Measurements from ENCODE around the gene VPS39. TPM values are rescaled to one million over a fixed set of nuclear protein-coding genes. Genes with fewer than 3 reads are reported as not detected.

VPS39 gene
- total RNA-seq, 1 donor from 2014 or later: 58.0 TPM

DNA sequence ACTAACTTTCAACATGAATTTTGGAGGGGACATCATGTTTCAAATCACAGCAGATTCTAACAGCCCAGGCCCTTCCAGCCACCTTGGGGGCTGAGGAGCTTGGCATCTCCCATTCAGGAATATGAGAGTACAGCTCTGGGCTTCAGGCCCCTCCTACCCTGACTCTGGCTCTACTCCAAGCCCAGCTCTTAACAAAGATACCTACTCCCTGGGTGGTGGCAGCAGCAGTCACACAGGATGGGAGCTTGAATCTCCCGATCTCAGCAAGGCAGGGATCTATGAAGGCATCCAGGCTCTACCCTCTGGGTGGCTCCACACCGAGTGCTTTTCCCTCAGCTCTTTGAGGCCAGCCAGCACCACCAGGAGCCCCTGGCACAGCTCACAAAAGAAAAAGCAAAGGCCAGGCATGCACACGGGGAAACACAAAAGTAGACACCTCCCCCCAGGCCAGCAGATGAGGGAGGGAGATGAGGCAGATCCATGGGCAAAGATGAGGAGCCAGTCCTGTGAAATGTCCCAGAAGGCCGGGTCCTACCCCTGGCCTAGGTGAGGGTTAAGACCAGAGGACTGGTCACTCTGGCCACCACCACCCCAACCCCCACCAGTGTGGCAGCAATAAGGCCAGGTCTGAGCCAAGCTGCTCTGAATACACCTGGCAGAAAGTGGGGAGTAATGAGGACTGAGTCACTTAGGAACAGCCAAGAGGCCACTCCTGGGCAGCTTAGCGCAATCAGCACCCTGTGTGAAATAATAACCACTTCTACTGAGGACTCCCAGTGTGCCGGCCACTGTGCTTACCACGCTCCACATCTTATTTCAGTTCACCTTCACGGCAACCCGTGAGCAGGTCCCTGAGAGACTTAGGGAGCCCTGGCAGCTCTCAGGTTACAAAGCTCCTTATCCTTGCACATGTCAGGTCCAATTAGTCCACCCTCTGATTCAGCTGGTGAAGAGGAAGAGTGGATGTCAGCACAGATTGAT, 76.0 kb downstream of the VPS39 start:
- Mint-ChIP-seq H3K9me3 (no peaks in the 10 kb centered on the region), H3K36me3 (ENCODE audit: low read depth) (no peaks in the 10 kb centered on the region), H3K27ac (no peak overlapping the region), H3K4me1 (peaks cover 2% of the 10 kb centered on the region), H3K4me3 (no peak overlapping the region), H3K27me3 (peaks cover 25% of the 10 kb centered on the region)
- no peak for DNase-seq
- intact Hi-C loops (cut with micrococcal nuclease): no loop called here

DNA sequence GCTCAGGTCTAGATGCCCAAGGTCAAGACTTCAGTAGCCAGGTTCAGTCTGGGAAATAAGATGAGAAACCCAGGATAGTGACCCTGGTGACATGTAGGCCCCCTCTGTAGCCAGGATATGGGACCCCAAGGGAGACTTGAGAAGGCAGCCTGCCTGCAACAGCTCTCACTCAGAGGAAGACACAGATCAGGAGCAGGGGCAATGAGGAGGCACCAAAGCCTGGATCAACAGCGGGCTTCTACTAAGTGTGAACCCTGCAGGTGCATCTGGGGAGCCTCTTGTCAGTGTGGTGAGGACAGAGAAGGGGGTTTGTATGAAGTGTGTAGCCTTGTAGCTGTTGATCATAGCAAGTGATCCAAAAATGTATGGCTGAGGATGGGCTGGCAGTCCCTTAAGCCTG, 77.1 kb downstream of the VPS39 start:
- intact Hi-C loops (cut with micrococcal nuclease): no loop called here
- Mint-ChIP-seq H3K27ac (no peak overlapping the region), H3K4me1 (peaks cover 2% of the 10 kb centered on the region), H3K27me3 (peaks cover 25% of the 10 kb centered on the region), H3K36me3 (ENCODE audit: low read depth) (no peaks in the 10 kb centered on the region), H3K4me3 (no peak overlapping the region), H3K9me3 (no peaks in the 10 kb centered on the region)
- DNase-seq: no peak

DNA sequence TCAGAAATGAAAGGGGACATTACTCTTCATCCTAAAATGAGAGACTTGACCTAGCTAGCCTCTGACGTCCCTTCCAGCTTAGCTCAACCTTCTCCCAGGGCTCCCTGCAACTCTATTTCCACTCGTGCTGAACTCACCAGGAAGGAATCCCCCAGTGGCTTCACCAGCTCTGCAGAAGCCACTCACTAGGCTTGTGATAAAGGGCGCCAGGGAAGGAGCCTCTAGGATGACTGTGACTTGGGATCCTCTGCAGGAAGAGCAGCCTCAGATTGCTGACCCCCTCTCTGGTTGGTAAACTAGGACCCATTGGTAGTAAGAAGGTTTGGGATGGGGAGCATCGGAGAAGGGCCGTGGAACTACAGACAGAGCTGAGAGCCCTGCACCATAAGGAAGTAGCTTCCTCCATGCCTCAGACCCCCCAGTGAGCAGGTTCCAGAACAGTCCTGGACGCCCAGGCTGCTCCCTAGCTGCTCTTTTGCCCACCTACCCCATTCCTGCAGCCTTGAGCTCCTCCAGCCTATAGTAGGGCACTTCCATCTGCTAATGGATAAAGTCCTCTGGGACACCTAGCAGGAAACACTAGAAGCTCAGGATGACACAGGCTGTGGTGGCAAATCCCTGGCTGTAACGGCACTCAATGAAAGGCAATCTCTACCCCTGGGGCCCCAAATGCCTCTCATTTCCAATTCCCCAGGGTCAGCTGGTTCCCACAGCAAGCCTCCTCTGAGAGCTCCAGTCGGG, 77.7 kb downstream of the VPS39 start:
- Mint-ChIP-seq H3K27ac (no peak overlapping the region), H3K4me3 (no peak overlapping the region), H3K27me3 (peaks cover 29% of the 10 kb centered on the region), H3K9me3 (no peaks in the 10 kb centered on the region), H3K4me1 (peaks cover 2% of the 10 kb centered on the region), H3K36me3 (ENCODE audit: low read depth) (no peaks in the 10 kb centered on the region)
- DNase-seq: no peak
- intact Hi-C loops (cut with micrococcal nuclease): no loop called here

DNA sequence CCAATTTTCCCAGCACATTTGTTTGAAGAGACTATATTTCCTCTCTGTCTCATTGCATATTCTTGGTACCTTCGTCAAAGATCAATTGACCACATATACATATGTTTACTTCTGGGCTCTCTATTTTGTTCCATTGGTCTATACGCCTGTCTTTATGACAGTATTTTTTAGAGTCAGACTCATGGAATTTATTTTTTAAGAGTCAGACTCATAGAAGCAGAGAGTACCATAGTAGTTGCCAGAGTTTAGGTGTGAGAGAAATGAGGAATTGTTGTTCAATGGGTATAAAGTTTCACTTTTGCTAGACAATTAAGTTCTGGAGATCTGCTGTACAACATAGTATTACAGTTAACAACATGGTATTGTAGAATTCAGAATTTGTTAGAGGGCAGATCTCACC, 78.7 kb downstream of the VPS39 start:
- no peaks in the 10 kb centered on the region for H3K9me3 Mint-ChIP-seq
- H3K27ac Mint-ChIP-seq: no peak overlapping the region
- peaks cover 2% of the 10 kb centered on the region for H3K4me1 Mint-ChIP-seq
- no peak for DNase-seq
- intact Hi-C loops (cut with micrococcal nuclease): no loop called here
- H3K27me3 Mint-ChIP-seq: peaks cover 36% of the 10 kb centered on the region
- H3K4me3 Mint-ChIP-seq: no peak overlapping the region
- no peaks in the 10 kb centered on the region for H3K36me3 Mint-ChIP-seq (ENCODE audit: low read depth)

DNA sequence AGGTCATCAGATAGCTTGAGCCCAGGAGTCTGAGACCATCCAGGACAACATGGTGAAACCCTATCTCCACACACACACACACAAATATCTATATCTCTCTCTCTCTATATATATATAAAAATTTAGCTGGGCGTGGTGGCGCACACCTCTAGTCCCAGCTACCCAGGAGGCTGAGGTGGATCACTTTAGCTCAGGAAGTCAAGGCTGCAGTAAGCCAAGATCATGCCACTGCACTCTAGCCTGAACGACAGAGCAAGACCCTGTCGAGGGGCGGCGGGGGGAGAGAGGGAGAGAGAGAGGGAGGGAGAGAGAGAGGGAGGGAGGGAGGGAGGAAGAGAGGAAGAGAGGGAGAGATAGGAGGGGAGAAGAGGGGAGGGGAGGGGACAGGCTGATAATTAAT, 79.6 kb downstream of the VPS39 start:
- H3K4me3 Mint-ChIP-seq: no peak overlapping the region
- intact Hi-C loops (cut with micrococcal nuclease): no loop called here
- no peak for DNase-seq
- peaks cover 39% of the 10 kb centered on the region for H3K27me3 Mint-ChIP-seq
- H3K4me1 Mint-ChIP-seq: peaks cover 2% of the 10 kb centered on the region
- H3K36me3 Mint-ChIP-seq (ENCODE audit: low read depth): no peaks in the 10 kb centered on the region
- H3K9me3 Mint-ChIP-seq: no peaks in the 10 kb centered on the region
- H3K27ac Mint-ChIP-seq: no peak overlapping the region

DNA sequence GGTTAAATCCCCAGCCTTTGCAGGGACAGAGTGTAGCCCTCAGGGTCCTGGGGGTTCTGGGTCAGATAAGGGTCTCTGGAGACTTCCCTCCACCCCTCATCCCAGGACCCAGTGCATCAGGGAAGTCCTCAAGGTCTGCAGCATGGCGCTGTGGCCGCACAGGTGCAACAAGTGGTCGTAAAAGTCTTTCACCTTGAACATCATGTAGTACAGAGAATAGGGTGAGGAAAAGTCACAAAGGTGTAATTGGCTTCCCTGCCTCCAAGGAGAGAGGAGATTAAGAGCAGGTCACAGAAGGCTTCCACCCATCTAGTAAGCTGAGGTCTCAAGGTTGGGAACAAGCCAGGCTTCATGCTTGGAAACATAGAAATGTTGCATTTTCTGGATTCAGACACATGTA, 84.6 kb downstream of the VPS39 start:
- no peak for DNase-seq
- H3K9me3 Mint-ChIP-seq: no peaks in the 10 kb centered on the region
- peaks cover 9% of the 10 kb centered on the region for H3K4me1 Mint-ChIP-seq
- peaks cover 28% of the 10 kb centered on the region for H3K27me3 Mint-ChIP-seq
- H3K27ac Mint-ChIP-seq: no peak overlapping the region
- intact Hi-C loops (cut with micrococcal nuclease): no loop called here
- H3K36me3 Mint-ChIP-seq (ENCODE audit: low read depth): no peaks in the 10 kb centered on the region
- H3K4me3 Mint-ChIP-seq: no peak overlapping the region

DNA sequence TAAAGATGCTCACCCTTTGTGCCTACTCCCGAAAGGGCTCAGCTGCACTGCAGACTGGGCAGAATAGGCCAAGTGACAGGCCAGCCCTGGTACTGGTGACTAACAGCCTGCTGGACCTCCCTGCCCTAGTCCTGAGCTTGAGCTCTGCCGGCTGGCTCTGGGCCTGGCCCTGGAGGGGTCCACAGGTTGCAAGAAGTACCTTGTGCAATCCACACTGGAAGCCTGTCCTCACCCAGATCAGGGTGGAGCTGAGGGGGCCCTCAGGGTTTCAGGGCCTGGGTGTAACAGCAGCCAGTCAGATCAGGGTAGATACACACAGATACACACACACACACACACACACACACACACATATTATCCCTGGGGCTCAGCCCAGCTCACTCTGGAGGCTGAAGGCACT, 86.4 kb downstream of the VPS39 start:
- Mint-ChIP-seq H3K4me3 (no peak overlapping the region), H3K9me3 (no peaks in the 10 kb centered on the region), H3K4me1 (peaks cover 10% of the 10 kb centered on the region), H3K27me3 (peaks cover 20% of the 10 kb centered on the region), H3K36me3 (ENCODE audit: low read depth) (no peaks in the 10 kb centered on the region), H3K27ac (no peak overlapping the region)
- intact Hi-C loops (cut with micrococcal nuclease): no loop called here
- DNase-seq: no peak

DNA sequence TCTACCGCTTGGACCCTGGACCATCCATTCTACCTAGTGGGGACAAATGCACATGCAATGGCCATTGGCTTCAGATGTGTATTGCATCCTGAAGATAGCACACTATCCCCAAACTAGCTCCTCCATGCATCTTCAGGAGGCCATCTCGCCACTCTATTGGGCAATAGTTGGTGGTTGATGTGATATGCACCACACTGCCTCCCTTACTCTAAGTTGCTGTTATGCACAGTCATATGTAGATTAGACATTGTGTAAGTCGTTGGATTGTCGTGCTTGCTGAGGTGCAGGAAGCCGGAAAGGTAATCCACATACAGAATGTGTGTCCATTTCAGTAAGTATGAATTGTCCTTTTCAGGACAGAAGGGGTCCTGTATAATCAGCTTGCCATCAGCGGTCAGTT, 87.1 kb downstream of the VPS39 start:
- peaks cover 10% of the 10 kb centered on the region for H3K4me1 Mint-ChIP-seq
- DNase-seq: no peak
- H3K4me3 Mint-ChIP-seq: no peak overlapping the region
- H3K27ac Mint-ChIP-seq: no peak overlapping the region
- peaks cover 24% of the 10 kb centered on the region for H3K27me3 Mint-ChIP-seq
- H3K9me3 Mint-ChIP-seq: no peaks in the 10 kb centered on the region
- intact Hi-C loops (cut with micrococcal nuclease): no loop called here
- no peaks in the 10 kb centered on the region for H3K36me3 Mint-ChIP-seq (ENCODE audit: low read depth)

DNA sequence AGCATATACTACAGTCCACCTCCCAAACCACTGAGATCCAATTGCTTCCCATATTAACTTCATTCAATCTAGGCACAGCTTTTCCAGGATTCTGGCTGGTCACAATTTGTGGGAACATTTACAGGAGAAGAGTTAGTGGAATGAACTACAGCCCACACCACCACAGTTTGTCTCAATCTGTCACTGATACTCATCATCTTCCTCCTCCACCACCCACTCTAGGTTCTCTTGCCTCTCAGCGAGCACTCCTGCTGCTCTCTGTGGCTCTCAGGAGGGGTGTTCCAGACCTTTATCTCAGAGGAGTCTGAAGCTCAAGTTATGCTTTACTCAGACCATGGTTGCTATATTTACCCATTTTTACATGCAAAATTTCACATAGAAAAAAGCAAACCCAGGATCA, 87.8 kb downstream of the VPS39 start:
- H3K4me3 Mint-ChIP-seq: no peak overlapping the region
- no peaks in the 10 kb centered on the region for H3K9me3 Mint-ChIP-seq
- no peak overlapping the region for H3K27ac Mint-ChIP-seq
- H3K36me3 Mint-ChIP-seq (ENCODE audit: low read depth): no peaks in the 10 kb centered on the region
- no peak for DNase-seq
- H3K4me1 Mint-ChIP-seq: peaks cover 10% of the 10 kb centered on the region
- intact Hi-C loops (cut with micrococcal nuclease): no loop called here
- H3K27me3 Mint-ChIP-seq: peaks cover 21% of the 10 kb centered on the region

DNA sequence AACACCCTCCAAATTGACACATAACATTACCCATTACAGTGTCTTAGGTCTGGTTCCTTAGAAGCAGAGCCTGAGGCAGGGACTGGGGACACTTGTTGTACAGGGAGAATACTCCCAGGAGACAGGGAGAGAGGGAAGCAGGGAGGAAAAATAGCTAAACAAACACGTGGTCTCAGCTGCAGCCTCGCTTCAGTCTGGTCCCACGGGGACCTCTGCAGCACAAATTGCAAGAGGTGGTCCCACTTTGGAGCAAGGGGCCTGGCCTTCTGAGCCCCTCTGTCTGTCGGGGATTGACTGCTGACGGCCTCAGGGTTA, 88.7 kb downstream of the VPS39 start:
- peaks cover 19% of the 10 kb centered on the region for H3K27me3 Mint-ChIP-seq
- H3K4me1 Mint-ChIP-seq: peaks cover 10% of the 10 kb centered on the region
- no peaks in the 10 kb centered on the region for H3K36me3 Mint-ChIP-seq (ENCODE audit: low read depth)
- H3K9me3 Mint-ChIP-seq: no peaks in the 10 kb centered on the region
- no peak overlapping the region for H3K27ac Mint-ChIP-seq
- intact Hi-C loops (cut with micrococcal nuclease): no loop called here
- DNase-seq: no peak
- no peak overlapping the region for H3K4me3 Mint-ChIP-seq

DNA sequence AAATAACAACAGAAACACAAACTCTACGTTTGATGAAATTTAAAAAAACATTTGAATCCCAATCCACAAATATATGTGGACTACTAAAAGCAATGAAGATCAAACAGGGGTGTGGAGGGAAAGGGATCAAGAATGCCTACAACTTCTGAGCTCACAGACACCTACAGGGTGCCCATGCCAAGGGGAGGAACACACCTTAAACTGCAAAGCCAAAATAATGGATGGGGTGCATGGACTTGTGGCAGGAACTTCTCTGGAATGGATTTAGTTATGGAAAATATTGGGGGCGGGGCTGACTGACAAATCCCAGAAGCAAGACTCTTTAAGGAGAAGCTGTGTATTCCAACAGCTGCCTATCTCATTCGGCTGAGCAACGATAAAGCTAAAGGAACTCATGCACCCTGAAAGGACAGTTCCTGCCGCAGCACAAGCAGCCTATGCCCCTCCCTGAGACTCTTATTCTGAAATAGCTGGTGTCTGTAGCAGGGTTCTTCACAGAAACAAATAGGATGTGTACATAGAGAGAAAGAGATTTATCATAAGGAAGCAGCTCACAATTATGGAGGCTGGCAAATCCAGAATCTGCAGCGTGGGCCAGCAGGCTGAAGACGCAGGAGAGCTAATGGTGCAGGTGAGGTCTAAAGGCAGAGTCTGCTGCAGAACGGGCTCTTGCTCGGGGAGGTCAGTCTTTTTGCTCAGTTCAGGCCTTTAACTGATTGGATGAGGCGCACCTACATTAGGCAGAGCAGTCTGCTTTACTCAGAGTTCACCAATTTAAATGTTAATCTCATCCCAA, 89.3 kb downstream of the VPS39 start:
- no peak overlapping the region for H3K27ac Mint-ChIP-seq
- no peaks in the 10 kb centered on the region for H3K36me3 Mint-ChIP-seq (ENCODE audit: low read depth)
- no peak for DNase-seq
- H3K4me1 Mint-ChIP-seq: peaks cover 10% of the 10 kb centered on the region
- H3K9me3 Mint-ChIP-seq: no peaks in the 10 kb centered on the region
- intact Hi-C loops (cut with micrococcal nuclease): no loop called here
- no peak overlapping the region for H3K4me3 Mint-ChIP-seq
- H3K27me3 Mint-ChIP-seq: peaks cover 16% of the 10 kb centered on the region

DNA sequence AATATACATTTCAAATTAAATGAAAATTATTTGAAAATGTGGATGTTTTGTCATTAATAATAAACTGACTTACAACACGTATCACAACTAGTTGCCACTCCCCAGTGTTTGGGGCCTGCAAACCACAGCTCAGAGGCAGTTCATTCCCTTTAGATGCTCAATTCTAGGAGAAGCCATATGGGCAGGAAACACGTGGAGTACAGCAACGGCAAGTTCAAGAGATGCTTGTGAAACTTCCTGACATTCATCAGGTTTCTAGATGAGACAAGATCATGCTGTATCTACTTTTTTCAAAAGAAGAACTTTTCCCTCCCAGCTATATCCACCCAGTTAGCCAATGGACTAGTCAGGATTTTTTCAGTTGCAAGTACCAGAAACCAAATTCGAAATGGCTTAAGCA, 96.2 kb downstream of the VPS39 start:
- Mint-ChIP-seq H3K9me3 (no peaks in the 10 kb centered on the region), H3K27me3 (peaks cover 24% of the 10 kb centered on the region), H3K27ac (no peak overlapping the region), H3K4me1 (peaks cover 19% of the 10 kb centered on the region), H3K4me3 (no peak overlapping the region), H3K36me3 (ENCODE audit: low read depth) (no peaks in the 10 kb centered on the region)
- intact Hi-C loops (cut with micrococcal nuclease): no loop called here
- peak; percentile 57 for DNase-seq

DNA sequence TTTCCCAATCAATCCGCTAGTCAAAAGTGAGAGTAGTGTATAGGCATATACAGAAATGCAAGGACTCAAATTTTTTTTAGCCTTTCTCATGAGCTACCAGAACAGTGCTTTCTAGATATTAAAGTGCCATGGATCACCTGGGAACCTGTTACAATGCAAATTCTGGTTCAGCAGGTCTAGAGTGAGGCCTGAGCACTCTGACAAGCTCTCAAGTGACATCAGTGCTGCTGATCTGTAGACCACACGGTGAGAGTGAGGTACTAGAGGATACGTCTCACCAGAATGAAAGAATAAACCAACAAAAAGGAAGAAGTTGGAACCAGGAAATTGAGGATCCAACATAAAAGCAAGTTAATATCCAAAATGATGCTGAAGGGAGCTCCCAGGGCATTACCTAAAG, 97.7 kb downstream of the VPS39 start:
- Mint-ChIP-seq H3K4me3 (no peak overlapping the region), H3K27ac (no peak overlapping the region), H3K36me3 (ENCODE audit: low read depth) (no peaks in the 10 kb centered on the region), H3K9me3 (no peaks in the 10 kb centered on the region), H3K27me3 (peaks cover 17% of the 10 kb centered on the region), H3K4me1 (peaks cover 19% of the 10 kb centered on the region)
- no peak for DNase-seq
- intact Hi-C loops (cut with micrococcal nuclease): no loop called here

DNA sequence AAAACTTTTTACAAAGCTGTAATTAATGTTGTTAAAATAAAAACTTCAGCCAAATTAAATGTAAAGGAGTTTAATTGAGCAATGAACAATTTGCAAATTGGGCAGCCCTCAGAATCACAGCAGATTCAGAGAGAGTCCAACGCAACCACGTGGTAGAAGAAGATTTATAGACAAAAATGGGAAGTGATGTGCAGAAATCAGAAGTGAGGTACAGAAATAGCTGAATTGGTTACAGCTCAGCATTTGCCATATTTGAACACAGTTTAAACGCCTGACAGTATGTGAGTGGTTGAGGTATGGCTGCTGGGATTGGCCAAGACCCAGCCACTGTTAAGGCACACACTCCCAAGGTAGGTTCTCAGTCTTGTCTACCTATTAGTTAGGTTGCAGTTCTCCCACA, 99.3 kb downstream of the VPS39 start:
- Mint-ChIP-seq H3K36me3 (ENCODE audit: low read depth) (no peaks in the 10 kb centered on the region), H3K4me3 (no peak overlapping the region), H3K9me3 (no peaks in the 10 kb centered on the region), H3K27me3 (peaks cover 13% of the 10 kb centered on the region), H3K27ac (no peak overlapping the region), H3K4me1 (peaks cover 19% of the 10 kb centered on the region)
- intact Hi-C loops (cut with micrococcal nuclease): loop anchor here (5.0 kb wide), 1 partner anchor 83 kb away; no protein-coding TSS in a partner anchor
- DNase-seq: no peak

All from activated CD4-positive, alpha-beta T cell treated with anti-CD3 and anti-CD28 coated beads, Interleukin-2, amount 10 ng/mL, durations not matched to agents 24 days and 14 days (primary cell).